Measurements from ENCODE around the gene SLC30A5.

The SLC30A5 gene

DNA sequence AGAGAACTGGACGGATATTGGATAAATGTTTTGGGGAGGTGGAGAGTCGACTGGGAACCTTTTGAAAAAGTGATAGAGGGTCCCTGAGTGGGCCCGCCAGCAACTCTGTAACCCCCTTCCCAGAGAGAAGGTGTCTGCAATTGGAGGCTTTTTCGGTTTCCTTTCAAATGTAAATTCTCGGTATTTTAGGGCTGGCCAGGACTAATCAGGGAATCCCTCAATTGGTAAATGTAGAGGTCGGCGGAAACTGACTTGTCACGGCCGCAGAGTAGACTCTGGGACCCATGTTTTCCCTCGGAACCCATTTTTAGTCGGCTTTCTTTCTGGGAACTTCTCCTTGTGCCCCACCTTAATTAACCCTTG is 73.7 kb downstream of the SLC30A5 start:
- DNase-seq (ENCODE audit: low read depth in 3 of 3) = no peak

DNA sequence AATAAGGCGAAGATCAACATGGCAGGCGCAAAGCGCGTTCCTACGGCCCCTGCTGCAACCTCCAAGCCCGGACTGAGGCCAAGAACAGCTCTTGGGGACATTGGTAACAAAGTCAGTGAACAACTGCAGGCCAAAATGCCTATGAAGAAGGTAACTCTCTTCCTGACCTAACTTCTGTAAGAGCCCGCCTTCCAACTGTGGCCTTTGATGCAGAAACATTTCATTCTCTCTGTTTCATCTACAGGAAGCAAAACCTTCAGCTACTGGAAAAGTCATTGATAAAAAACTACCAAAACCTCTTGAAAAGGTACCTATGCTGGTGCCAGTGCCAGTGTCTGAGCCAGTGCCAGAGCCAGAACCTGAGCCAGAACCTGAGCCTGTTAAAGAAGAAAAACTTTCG is 74.1 kb downstream of the SLC30A5 start:
- no peak for DNase-seq (ENCODE audit: low read depth in 3 of 3)

GRCh38 chr5:69170495-69170894 is 76.7 kb downstream of the SLC30A5 start:
- no peak for DNase-seq (ENCODE audit: low read depth in 3 of 3)

- DNase-seq (ENCODE audit: low read depth in 3 of 3) = no peak
Measured at GRCh38 chr5:69170969-69171368, 77.2 kb downstream of the SLC30A5 start.
